ENCODE measurements around the gene SRPX.

DNA sequence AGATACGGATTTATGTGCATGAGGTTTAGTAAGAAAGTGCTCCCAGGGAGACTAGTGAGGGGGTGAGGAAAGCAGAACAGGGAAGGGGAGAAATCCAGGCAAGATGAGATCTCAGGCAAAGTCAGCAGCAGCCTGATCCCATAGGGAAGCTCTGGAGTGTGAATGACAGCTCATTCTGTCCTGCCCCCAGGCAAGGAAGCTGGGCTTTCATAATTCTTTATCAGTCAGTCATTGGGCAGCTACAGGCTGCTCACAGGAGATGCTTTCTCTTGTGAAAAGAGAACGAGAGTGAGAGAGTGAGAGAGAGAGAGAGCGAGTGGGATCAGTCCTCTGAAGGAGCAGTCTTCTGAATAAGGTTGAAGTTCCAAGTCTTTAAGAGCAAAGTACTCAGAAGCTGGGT lies 48.1 kb downstream of the SRPX start:
- TF ChIP-seq POLR2A (IDR thresholded peaks at IDR 0.05), result no peak
- TF ChIP-seq, protein P1, sequence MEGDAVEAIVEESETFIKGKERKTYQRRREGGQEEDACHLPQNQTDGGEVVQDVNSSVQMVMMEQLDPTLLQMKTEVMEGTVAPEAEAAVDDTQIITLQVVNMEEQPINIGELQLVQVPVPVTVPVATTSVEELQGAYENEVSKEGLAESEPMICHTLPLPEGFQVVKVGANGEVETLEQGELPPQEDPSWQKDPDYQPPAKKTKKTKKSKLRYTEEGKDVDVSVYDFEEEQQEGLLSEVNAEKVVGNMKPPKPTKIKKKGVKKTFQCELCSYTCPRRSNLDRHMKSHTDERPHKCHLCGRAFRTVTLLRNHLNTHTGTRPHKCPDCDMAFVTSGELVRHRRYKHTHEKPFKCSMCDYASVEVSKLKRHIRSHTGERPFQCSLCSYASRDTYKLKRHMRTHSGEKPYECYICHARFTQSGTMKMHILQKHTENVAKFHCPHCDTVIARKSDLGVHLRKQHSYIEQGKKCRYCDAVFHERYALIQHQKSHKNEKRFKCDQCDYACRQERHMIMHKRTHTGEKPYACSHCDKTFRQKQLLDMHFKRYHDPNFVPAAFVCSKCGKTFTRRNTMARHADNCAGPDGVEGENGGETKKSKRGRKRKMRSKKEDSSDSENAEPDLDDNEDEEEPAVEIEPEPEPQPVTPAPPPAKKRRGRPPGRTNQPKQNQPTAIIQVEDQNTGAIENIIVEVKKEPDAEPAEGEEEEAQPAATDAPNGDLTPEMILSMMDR (IDR thresholded peaks at IDR 0.05), result no peak

Measured in tibial nerve (tissue), 3 donors.